Measurements from ENCODE around the gene N4BP2L2.
A peak's percentile ranks its signal among the peaks of the same experiment; 100 is the strongest.

Gene N4BP2L2

DNA sequence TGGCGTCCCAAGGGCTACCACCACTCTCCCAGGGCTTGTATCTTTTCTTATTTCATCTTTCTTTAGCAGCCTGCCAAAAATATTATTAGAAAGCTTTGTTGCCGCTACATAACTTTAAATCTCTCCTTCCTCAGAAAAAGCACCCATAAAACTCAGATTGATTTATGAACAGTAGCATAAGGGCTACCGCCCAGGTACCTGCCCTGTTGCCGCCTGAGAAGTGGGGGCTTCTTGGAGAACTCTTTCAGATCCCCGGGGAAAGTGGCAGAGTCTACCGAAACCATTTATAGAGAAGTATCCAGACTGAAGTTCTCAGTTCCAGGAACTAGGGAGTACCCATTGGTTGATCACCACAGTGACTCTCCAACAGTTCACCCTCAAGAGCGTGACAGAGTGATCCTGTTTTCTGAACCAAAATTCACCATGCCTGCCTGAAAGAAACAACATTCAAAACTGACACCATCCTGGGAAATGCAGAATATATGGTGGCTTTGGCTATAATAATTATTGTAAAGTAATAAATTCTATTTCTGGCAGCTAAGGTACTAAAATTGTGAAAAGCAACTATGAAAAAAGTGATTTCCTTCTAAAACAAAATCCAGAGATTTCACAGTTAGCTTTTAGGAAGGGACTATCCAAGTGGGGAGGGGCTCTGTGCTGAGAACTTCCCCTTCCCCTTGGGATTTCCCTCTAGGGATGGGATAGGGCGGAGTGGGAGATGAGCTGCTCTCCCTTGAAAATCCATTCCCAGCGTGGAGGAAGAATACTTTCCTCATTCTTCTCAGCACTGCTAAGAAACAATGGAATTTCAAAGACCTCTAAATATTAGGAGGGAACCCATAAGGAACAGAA is 109.8 kb downstream of the N4BP2L2 start:
- 92% methylated on average over 8 of the region's 9 CpGs for WGBS
- H4K91ac ChIP-seq (ENCODE audit: low read length): no peak overlapping the region

DNA sequence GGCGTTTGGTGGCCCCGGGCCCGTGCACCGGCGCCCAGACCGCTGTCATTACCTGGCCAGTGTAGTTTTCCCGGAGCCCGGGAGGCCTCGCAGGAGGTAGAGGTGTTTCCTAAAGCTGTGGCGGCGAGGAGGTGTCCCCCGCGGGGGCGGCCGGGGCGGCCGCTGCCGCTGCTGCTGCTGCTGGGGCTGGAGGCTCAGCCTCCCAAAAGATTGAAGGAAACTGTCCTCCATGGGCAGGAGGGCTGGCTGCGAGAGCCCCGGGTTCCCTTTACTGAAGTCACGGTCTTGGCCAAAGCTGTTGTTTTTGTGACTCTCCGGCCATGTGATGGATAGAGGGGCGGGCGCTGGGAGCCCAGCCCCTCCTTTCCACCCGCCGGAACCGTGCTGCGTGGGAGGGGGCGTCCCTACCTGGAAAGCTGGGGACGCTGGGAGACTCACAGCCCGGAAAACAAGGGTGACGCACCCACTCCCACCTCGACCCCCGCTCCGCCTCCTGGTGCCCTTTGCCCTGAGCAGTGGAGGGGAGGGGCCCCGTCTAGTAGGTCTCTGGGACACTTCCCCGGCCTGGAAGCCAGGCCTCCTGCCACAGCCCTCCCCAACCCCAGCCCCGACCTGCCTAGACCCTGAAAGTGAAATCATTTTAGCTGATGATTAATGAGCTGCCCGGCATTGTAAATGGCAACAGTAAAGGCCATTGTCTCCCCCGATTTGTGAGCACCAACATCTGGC is 110.6 kb downstream of the N4BP2L2 start, which contains the start of gene N4BP2L1:
TSS of gene N4BP2L1 (minus strand) at position 279 of the 729 bp plus-strand sequence. CDS start at position 231, 48 bp downstream.
- Histone ChIP-seq H2AFZ (ENCODE audit: low read depth, low read length) (peak within 1 kb of the TSS; percentile 51), H2AK5ac (ENCODE audit: low read length, severe bottlenecking) (no peak within 1 kb of the TSS), H3K79me1 (replicated peaks; ENCODE audit: low read length, poor library complexity, severe bottlenecking) (peaks cover 7% of the 10 kb centered on the region), H2BK15ac (ENCODE audit: low read depth, poor library complexity, severe bottlenecking) (peak within 1 kb of the TSS; percentile 91), H2BK12ac (ENCODE audit: low read length in 2 of 2) (peak within 1 kb of the TSS in 1 of 2 experiments; percentile 68), H3K4me1 (ENCODE audit: control insufficient read depth, insufficient read depth, low read depth, low read length) (peaks cover 14% of the 10 kb centered on the region), H3K14ac (ENCODE audit: low read length in 2 of 2) (peak within 1 kb of the TSS in 1 of 2 experiments; percentile 83), H3K4ac (ENCODE audit: low read depth in 1 of 2, low read length in 2 of 2) (peak within 1 kb of the TSS in 1 of 2 experiments; percentile 64), H2BK5ac (ENCODE audit: low read depth, low read length, poor library complexity, severe bottlenecking) (peak within 1 kb of the TSS; percentile 59), H3K23ac (ENCODE audit: low read length in 2 of 2) (peak within 1 kb of the TSS in 1 of 2 experiments; percentile 79), H3K4me3 (ENCODE audit: insufficient read depth in 1 of 2, low read depth in 1 of 2, low read length in 2 of 2) (peak within 1 kb of the TSS; percentile 72 to 79), H3K27ac (ENCODE audit: low read length, poor library complexity, severe bottlenecking) (no peak within 1 kb of the TSS), H3K27me3 (ENCODE audit: control insufficient read depth in 1 of 2, insufficient read depth in 1 of 2, low read length in 2 of 2) (no peaks in the 10 kb centered on the region), H2BK120ac (ENCODE audit: low read depth, low read length) (peak within 1 kb of the TSS; percentile 71), H4K91ac (ENCODE audit: low read length) (peak within 1 kb of the TSS; percentile 64), H3K36me3 (ENCODE audit: control insufficient read depth in 1 of 2, insufficient read depth in 2 of 2, low read depth in 1 of 2, low read length in 2 of 2) (peaks cover 13 to 43% of the 10 kb centered on the region in 2 experiments), H3K18ac (ENCODE audit: low read depth in 1 of 2, low read length in 2 of 2) (peak within 1 kb of the TSS; percentile 58 to 83), H3K9ac (ENCODE audit: low read length) (peak within 1 kb of the TSS; percentile 86), H3K9me3 (ENCODE audit: control insufficient read depth, low read length) (no peaks in the 10 kb centered on the region), H4K8ac (ENCODE audit: low read length) (peak within 1 kb of the TSS; percentile 59), H3K4me2 (ENCODE audit: low read length, poor library complexity, severe bottlenecking) (peak within 1 kb of the TSS; percentile 98)
- peak; percentile 28 for DNase-seq
- WGBS: 4% methylated on average over 38 of the region's 40 CpGs

More for the DNA sequence above, 109.8 kb downstream of the N4BP2L2 start:
- H2BK5ac ChIP-seq (ENCODE audit: low read depth, low read length, poor library complexity, severe bottlenecking): no peak overlapping the region
- no peak overlapping the region for H2BK15ac ChIP-seq (ENCODE audit: low read depth, poor library complexity, severe bottlenecking)
- no peak overlapping the region for H3K14ac ChIP-seq (ENCODE audit: low read length in 2 of 2)
- H3K9ac ChIP-seq (ENCODE audit: low read length): peak overlapping the region; percentile 86
- peaks cover 14% of the 10 kb centered on the region for H3K4me1 ChIP-seq (ENCODE audit: control insufficient read depth, insufficient read depth, low read depth, low read length)
- peak overlapping the region; percentile 98 for H3K4me2 ChIP-seq (ENCODE audit: low read length, poor library complexity, severe bottlenecking)
- no peaks in the 10 kb centered on the region for H3K27me3 ChIP-seq (ENCODE audit: control insufficient read depth in 1 of 2, insufficient read depth in 1 of 2, low read length in 2 of 2)
- no peak for DNase-seq
- peak overlapping the region in 1 of 2 experiments; percentile 77 for H3K4me3 ChIP-seq (ENCODE audit: insufficient read depth in 1 of 2, low read depth in 1 of 2, low read length in 2 of 2)
- no peak overlapping the region for H2BK12ac ChIP-seq (ENCODE audit: low read length in 2 of 2)
- no peak overlapping the region for H3K23ac ChIP-seq (ENCODE audit: low read length in 2 of 2)
- no peak overlapping the region for H2AK5ac ChIP-seq (ENCODE audit: low read length, severe bottlenecking)
- H3K36me3 ChIP-seq (ENCODE audit: control insufficient read depth in 1 of 2, insufficient read depth in 2 of 2, low read depth in 1 of 2, low read length in 2 of 2): peaks cover 13 to 42% of the 10 kb centered on the region in 2 experiments
- no peak overlapping the region for H2BK120ac ChIP-seq (ENCODE audit: low read depth, low read length)
- no peak overlapping the region for H3K4ac ChIP-seq (ENCODE audit: low read depth in 1 of 2, low read length in 2 of 2)
- no peak overlapping the region for H2AFZ ChIP-seq (ENCODE audit: low read depth, low read length)
- H3K79me1 ChIP-seq (replicated peaks; ENCODE audit: low read length, poor library complexity, severe bottlenecking): peaks cover 7% of the 10 kb centered on the region
- no peaks in the 10 kb centered on the region for H3K9me3 ChIP-seq (ENCODE audit: control insufficient read depth, low read length)
- H4K8ac ChIP-seq (ENCODE audit: low read length): no peak overlapping the region
- H3K18ac ChIP-seq (ENCODE audit: low read depth in 1 of 2, low read length in 2 of 2): no peak overlapping the region
- H3K27ac ChIP-seq (ENCODE audit: low read length, poor library complexity, severe bottlenecking): no peak overlapping the region

DNA sequence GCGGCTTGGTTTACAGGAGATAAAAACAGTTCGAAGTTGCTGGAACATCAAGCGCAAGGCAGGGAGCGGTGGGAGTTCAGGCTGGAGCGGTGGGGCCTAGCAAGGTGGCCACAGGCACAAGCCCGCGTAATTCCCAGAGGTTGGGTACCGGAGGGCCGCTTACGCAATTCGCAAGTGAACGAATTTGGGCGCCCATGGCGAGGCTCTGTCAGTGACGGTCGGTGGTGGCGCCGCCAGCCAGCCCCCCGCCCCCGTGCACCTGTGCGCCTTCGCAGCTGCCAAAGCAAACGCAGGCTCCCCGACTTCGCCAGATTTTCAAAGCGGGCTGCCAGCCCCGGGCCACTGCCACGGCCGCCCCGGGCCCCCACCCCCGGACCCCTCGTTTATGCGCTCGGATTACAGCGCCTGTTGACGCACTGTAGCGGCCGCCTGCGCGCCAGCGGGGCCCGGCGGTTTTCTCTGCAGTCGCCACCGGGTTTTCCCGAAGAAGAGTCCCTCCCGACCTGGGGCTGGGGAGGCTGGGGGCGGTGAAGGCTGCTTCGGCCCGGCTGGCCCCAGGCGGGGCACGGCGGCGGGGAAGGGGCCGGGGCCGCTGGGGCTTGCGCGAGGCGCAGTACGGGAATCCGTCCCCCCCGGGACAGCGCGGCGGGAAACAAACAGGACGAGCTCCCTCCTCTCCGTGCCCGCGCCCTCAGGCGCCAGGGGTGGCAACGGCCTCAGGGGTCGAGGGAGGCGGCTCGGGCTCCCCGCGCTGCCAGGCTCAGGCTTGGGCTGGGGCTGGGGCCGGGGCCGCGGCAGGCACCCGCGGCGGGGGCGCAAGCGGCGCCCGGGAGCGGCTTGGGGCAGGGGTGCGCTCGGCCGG is 111.4 kb downstream of the N4BP2L2 start:
- Histone ChIP-seq H2AK5ac (ENCODE audit: low read length, severe bottlenecking) (no peak overlapping the region), H3K27me3 (ENCODE audit: control insufficient read depth in 1 of 2, insufficient read depth in 1 of 2, low read length in 2 of 2) (no peaks in the 10 kb centered on the region), H2BK12ac (ENCODE audit: low read length in 2 of 2) (peak overlapping the region in 1 of 2 experiments; percentile 19), H3K14ac (ENCODE audit: low read length in 2 of 2) (peak overlapping the region in 1 of 2 experiments; percentile 83), H3K9ac (ENCODE audit: low read length) (peak overlapping the region; percentile 86), H3K23ac (ENCODE audit: low read length in 2 of 2) (peak overlapping the region in 1 of 2 experiments; percentile 79), H3K4me2 (ENCODE audit: low read length, poor library complexity, severe bottlenecking) (peak overlapping the region; percentile 98), H3K27ac (ENCODE audit: low read length, poor library complexity, severe bottlenecking) (no peak overlapping the region), H3K4me1 (ENCODE audit: control insufficient read depth, insufficient read depth, low read depth, low read length) (peaks cover 14% of the 10 kb centered on the region), H3K79me1 (replicated peaks; ENCODE audit: low read length, poor library complexity, severe bottlenecking) (peaks cover 7% of the 10 kb centered on the region), H3K4me3 (ENCODE audit: insufficient read depth in 1 of 2, low read depth in 1 of 2, low read length in 2 of 2) (peak overlapping the region; percentile 72 to 79), H2BK120ac (ENCODE audit: low read depth, low read length) (peak overlapping the region; percentile 71), H3K4ac (ENCODE audit: low read depth in 1 of 2, low read length in 2 of 2) (peak overlapping the region in 1 of 2 experiments; percentile 64), H3K36me3 (ENCODE audit: control insufficient read depth in 1 of 2, insufficient read depth in 2 of 2, low read depth in 1 of 2, low read length in 2 of 2) (peaks cover 13 to 40% of the 10 kb centered on the region in 2 experiments), H2BK5ac (ENCODE audit: low read depth, low read length, poor library complexity, severe bottlenecking) (no peak overlapping the region), H3K9me3 (ENCODE audit: control insufficient read depth, low read length) (no peaks in the 10 kb centered on the region), H4K8ac (ENCODE audit: low read length) (peak overlapping the region; percentile 41), H3K18ac (ENCODE audit: low read depth in 1 of 2, low read length in 2 of 2) (peak overlapping the region; percentile 58 to 80), H4K91ac (ENCODE audit: low read length) (no peak overlapping the region), H2BK15ac (ENCODE audit: low read depth, poor library complexity, severe bottlenecking) (peak overlapping the region; percentile 91), H2AFZ (ENCODE audit: low read depth, low read length) (peak overlapping the region; percentile 51)
- WGBS: 5% methylated on average over 59 of the region's 90 CpGs
- DNase-seq: peak; percentile 38

Measured in mesenchymal stem cell (in vitro differentiated cells and primary cell).